Measurements from ENCODE around the gene AMPD3.

The AMPD3 gene

DNA sequence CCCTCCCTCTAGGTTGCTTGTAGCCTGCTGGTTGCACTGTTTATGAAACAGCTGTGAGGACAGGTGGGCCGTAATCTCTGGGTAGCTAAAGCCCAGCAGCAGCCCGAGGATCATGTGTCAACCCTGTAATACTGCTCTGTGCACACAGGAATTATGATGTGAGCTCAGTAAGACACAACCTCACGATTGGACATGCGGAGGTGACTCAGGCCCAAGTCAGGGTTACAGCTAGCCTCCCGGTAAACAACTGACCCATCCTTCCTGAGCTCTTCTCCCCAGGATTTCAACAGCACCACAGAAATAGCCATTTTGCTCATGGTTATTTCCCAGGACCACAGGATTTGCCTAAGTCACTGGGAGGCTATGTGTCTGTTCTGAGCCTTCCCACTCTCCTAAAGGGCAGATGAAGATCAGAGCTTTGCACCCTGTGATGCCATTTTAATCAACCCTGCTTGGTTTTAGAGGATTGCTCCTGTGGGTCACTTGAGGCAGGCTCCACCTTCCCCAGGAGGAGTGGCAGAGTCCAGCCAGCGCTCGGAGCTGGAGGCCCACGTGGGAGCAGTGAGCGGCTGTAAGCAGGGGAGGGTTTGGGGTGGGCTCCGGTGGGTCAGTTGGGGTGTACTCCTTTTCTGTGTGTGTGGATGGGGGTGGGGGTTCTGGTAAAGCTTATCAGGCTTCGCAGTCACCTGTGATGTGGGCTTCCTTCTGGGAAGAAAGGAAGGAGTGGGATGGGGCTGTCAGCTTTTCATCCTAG lies at the start of gene AMPD3:
TSS of gene AMPD3 (plus strand) at position 387 of the 754 bp plus-strand sequence. CDS start 6,256 bp downstream, outside the sequence.
- in situ Hi-C loops (cut with MboI; ENCODE audit: low sequenced_read_pairs), result no loop called here

GRCh38 chr11:10405865-10406592 lies 49.0 kb upstream of the AMPD3 start:
- in situ Hi-C loops (cut with MboI; ENCODE audit: low sequenced_read_pairs), result loop anchor here (25.0 kb wide), 1 partner anchor 331 kb away; no protein-coding TSS in a partner anchor

DNA sequence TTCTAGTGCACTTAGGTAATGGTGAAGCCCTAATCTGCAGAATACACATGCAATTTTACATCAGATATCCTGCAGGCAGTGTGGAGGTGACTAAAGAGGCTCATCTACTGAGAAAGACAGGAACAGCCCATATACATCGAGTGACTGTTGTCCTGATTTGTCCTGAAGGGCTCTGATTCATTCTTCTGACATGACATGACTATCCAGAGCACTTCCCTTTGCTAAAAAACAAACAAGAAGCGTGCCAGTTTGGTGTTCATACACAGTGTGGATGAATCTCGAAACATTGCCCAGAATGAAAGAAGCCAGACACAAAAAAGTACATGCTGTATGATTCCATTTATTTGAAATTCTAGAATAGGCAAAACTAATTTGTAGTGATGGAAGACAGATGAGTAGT lies 48.0 kb upstream of the AMPD3 start:
- in situ Hi-C loops (cut with MboI; ENCODE audit: low sequenced_read_pairs), result loop anchor here (25.0 kb wide), 1 partner anchor 330 kb away; no protein-coding TSS in a partner anchor

GRCh38 chr11:10407749-10408685 lies 47.0 kb upstream of the AMPD3 start:
- in situ Hi-C loops (cut with MboI; ENCODE audit: low sequenced_read_pairs), result loop anchor here (25.0 kb wide), 1 partner anchor 329 kb away; no protein-coding TSS in a partner anchor

DNA sequence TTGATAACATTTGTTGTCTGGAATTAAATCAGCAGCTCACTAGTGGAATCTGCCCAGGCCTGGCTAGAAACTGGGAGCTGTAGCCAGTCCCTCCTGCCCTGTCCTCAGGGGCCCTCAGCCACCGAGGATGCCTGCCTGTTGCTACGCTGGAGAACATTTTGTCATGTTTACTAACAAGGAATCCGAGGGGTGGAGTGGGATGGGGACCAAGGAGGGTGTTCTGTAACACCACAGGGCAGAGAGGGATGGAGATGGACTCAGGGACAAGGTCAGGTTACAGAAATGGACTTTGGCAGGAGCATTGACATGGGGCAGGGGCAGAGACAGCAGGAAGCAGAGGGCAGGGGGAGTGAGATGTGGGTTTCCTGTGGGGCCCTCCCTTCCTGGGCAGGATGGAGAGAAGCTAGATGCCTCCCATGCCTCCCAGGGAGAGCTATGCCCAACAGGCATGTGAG lies 45.8 kb upstream of the AMPD3 start:
- in situ Hi-C loops (cut with MboI; ENCODE audit: low sequenced_read_pairs), result loop anchor here (25.0 kb wide), 1 partner anchor 328 kb away; no protein-coding TSS in a partner anchor

DNA sequence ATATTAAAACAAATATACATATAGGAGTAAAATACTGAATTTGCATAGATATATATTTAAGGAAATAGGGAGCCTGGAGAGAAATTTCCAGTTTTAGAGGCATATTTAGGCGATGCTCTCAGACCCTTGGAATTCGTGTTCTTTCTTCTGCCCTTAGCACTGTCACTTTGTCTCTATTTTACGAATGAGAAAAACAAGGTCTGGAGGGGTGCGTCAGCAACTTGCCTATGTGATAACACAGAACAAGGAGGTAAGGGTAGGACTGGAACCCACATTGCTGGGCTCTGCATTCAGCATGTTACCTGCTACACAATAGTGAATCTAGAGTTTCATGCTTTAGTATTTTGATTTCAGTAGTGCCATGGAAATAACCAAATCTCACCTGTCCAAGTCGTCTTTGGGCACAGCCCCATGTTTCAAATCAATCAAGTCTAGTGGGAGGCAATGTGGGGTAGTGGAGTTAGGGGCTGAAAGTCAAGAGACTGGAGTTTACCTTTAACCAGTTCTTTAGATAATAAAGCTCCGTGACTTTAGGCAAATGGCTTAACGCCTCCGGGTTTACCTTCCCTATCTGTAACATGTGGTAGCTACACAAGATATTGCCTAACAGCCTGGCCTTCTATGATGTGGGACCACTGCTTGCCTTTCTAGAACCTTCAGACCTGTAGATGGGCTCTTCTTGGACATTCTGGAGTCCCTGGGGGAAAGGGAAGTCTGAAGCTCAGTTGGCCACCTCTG lies 44.8 kb upstream of the AMPD3 start:
- in situ Hi-C loops (cut with MboI; ENCODE audit: low sequenced_read_pairs), result loop anchor here (25.0 kb wide), 1 partner anchor 327 kb away; no protein-coding TSS in a partner anchor

DNA sequence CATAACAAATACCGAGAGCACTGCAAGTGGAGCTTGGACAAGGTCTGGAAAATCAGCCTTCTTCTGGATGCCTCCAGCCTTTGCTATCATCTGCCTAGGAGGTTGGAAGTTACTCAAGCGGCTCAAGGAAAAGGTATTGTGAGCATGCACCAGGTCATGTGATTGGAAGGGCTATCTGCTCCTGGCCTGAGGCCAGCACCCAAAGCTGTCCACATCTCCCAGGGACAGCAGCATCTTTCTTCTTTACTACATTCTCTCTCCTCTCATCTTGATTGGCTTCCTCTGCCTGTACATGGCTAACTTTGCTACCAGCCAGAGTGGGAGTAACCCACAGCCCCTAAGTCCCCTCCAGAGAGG lies 44.2 kb upstream of the AMPD3 start:
- in situ Hi-C loops (cut with MboI; ENCODE audit: low sequenced_read_pairs), result loop anchor here (25.0 kb wide), 1 partner anchor 326 kb away; no protein-coding TSS in a partner anchor

GRCh38 chr11:10412266-10412665 lies 42.8 kb upstream of the AMPD3 start:
- in situ Hi-C loops (cut with MboI; ENCODE audit: low sequenced_read_pairs), result loop anchor here (25.0 kb wide), 1 partner anchor 325 kb away; no protein-coding TSS in a partner anchor

GRCh38 chr11:10413268-10413667 lies 41.8 kb upstream of the AMPD3 start:
- in situ Hi-C loops (cut with MboI; ENCODE audit: low sequenced_read_pairs), result loop anchor here (25.0 kb wide), 1 partner anchor 324 kb away; no protein-coding TSS in a partner anchor

DNA sequence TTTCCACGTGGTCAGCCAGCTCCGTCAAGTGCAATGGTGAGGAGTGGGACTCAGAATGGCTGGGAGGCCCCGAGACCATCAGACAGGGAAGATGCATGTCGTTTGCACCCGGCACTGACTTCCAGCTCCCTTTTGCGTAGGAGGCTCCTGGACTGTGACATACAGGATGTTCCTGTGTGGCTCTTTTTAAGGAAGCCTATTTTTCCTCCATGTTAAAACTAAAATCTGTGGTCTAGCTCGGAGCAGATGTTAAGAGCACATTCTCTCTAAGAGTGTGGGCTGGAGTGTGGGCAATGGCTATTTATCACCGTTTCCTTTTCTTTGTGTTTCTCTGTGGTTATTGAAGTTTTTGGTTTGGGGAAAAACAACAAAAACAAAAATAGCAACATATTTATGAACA lies 40.9 kb upstream of the AMPD3 start:
- in situ Hi-C loops (cut with MboI; ENCODE audit: low sequenced_read_pairs), result loop anchor here (25.0 kb wide), 1 partner anchor 323 kb away; no protein-coding TSS in a partner anchor

DNA sequence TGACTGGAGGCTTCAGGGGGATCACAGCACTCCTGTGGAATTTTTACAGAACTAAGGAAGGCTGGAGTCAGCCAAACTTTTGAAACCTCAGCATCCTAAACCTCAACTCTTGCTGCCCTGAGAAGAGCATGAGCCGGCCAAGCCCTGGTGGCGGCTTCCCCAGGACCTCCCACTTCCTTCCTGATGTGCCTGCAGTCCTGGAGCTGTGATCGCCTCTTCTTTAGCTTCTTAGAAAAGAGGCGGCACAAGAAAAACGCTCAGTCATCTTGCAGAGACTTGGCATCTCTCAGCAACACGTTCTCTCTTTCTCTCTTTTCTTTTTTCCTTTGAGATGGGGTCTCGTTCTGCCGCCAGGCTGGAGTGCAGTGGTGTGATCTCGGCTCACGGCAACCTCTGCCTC lies 40.4 kb upstream of the AMPD3 start:
- in situ Hi-C loops (cut with MboI; ENCODE audit: low sequenced_read_pairs), result loop anchor here (25.0 kb wide), 1 partner anchor 323 kb away; no protein-coding TSS in a partner anchor

DNA sequence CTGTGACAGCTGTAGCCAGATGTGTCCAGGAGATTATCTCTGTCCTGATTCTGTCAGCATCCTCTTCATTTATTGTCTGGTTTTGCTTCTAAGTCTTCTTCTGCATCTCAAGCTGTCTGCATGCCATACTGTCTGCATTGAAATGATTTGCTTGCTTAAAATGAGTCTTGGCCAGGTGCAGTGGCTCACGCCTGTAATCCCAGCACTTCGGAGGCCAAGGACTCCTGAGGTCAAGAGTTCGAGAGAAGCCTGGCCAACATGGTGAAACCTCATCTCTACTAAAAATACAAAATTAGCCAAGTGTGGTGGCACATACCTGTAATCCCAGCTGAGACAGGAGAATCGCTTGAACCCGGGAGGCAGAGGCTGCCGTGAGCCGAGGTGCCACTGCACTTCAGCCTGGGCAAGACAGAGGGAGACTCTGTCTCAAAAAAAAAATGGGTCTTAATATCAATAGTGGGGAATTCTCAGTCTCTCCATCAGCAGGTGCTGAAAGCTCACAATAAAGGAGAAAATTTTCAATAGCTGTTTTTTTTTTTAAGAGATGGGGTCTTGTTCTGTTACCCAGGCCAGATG lies 39.2 kb upstream of the AMPD3 start:
- in situ Hi-C loops (cut with MboI; ENCODE audit: low sequenced_read_pairs), result loop anchor here (25.0 kb wide), 1 partner anchor 321 kb away; no protein-coding TSS in a partner anchor

GRCh38 chr11:10418259-10418949 lies 36.7 kb upstream of the AMPD3 start:
- in situ Hi-C loops (cut with MboI; ENCODE audit: low sequenced_read_pairs), result loop anchor here (25.0 kb wide), 1 partner anchor 319 kb away; no protein-coding TSS in a partner anchor

DNA sequence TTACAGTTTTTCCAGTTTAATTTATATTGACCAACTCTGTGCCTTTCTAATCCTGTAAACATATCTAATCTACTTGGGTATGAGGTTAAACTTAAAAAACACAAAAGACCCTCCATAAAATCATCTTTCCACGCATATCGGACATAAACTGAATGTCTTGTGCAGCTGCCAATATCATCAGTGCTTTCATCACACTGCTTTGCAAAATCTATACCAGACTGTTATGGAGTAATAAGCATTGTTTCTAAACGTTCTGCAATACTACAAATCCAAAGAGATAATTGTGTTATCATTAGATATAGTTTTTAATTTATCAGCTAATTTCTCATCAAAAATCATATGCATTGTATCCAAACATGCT lies 36.1 kb upstream of the AMPD3 start:
- in situ Hi-C loops (cut with MboI; ENCODE audit: low sequenced_read_pairs), result loop anchor here (25.0 kb wide), 1 partner anchor 318 kb away; no protein-coding TSS in a partner anchor

GRCh38 chr11:10426475-10426874 lies 28.6 kb upstream of the AMPD3 start:
- in situ Hi-C loops (cut with MboI; ENCODE audit: low sequenced_read_pairs), result no loop called here

DNA sequence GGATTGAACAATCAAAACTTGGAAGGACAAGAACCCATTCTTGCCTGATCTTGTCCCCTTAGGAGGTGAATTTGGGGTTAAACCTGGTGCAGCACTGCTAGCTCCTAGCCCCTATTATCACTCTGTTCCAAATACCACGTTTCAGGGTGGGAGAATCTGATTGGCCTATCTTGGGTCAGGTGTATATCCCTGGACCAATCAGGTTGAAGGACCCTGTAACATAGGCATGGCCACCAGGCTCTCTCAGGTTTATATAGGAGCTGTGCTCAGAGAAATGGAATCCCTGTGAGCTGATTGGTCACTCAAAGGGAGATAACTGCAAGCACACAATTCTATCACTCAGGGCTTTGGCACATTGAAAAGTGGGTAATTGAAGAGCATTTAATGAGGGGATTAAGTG lies 26.6 kb upstream of the AMPD3 start:
- in situ Hi-C loops (cut with MboI; ENCODE audit: low sequenced_read_pairs), result no loop called here

- in situ Hi-C loops (cut with MboI; ENCODE audit: low sequenced_read_pairs), result no loop called here
Measured at GRCh38 chr11:10429526-10429925, 25.5 kb upstream of the AMPD3 start.

DNA sequence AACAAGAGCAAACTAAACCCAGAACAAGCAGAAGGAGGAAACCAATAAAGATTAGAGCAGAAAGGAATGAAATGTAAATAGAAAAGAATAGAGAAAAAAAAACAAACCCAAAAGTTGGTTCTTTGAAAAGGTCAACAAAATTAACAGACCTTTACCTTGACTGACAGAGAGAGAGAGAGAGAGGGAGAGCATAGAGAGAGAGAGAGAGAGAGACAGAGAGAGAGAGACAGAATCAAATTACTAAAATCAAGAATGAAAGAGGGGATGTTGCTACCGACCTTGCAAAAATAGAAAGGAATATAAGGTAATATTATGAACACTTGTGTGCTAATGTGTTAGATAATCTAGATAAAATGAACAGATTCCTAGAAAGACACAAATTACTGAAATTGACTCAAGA lies 22.6 kb upstream of the AMPD3 start:
- in situ Hi-C loops (cut with MboI; ENCODE audit: low sequenced_read_pairs), result no loop called here

- in situ Hi-C loops (cut with MboI; ENCODE audit: low sequenced_read_pairs), result no loop called here
Measured at GRCh38 chr11:10432971-10433370, 22.1 kb upstream of the AMPD3 start.

All from HL-60/S4 treated with retinoic acid at 250 ng/mL for 4 days and 3 days (cell line).